HG03159 (cell line): ENCODE results near the gene MKNK2.
A peak's percentile ranks its signal among the peaks of the same experiment; 100 is the strongest.
"Not testable (repeated sequence)": the region's sequence is repeated elsewhere in the genome, so short reads cannot be mapped to it uniquely, and the experiment has no call there.

ENCODE experiments used
- ATAC-seq: cut with Tn5 transposase; IDR thresholded peaks from one replicate; pipeline ENCODE4 v1.9.1; 2021; ENCODE audit warnings: mild to moderate bottlenecking, moderate library complexity; ENCODE audit not compliant: unreplicated experiment

Gene MKNK2

DNA sequence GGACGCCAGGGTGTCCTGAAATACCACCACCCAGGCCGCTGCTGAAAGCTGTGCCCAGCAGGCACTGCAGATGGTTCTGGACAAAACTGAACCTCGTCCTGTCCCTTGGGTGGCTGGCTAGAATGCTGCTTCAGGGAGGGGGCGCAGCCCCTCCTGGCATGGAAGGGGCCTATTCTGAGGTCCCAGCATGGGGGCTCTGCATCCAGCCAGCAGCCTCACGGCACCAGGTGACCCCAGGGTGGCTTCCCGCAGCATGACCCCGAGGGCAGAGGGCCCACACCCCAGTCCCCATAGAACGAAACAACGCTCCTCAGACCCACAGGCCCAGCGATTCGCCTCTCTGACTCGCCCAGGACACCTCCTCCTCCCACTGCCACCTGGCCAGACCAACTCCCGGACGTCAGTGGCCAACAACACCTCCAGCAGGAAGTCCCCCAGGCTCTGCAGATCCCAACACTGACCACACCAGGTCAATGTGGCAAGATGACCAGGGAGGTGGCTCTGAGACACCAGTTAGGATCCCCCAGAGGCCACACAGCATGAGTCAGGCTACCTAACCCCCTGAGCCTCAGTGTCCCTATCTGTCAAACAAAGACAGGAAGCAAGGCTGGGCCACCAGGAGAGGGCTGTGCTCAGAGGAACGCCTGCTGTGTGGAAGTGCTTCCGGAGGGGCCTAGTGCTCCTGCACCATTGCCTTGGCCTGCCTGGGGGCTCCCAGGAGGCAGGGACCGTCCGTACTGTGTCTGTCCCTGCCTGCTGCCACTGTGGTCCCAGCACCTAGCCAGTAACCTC is 6.1 kb downstream of the MKNK2 start:
- no peak for ATAC-seq

DNA sequence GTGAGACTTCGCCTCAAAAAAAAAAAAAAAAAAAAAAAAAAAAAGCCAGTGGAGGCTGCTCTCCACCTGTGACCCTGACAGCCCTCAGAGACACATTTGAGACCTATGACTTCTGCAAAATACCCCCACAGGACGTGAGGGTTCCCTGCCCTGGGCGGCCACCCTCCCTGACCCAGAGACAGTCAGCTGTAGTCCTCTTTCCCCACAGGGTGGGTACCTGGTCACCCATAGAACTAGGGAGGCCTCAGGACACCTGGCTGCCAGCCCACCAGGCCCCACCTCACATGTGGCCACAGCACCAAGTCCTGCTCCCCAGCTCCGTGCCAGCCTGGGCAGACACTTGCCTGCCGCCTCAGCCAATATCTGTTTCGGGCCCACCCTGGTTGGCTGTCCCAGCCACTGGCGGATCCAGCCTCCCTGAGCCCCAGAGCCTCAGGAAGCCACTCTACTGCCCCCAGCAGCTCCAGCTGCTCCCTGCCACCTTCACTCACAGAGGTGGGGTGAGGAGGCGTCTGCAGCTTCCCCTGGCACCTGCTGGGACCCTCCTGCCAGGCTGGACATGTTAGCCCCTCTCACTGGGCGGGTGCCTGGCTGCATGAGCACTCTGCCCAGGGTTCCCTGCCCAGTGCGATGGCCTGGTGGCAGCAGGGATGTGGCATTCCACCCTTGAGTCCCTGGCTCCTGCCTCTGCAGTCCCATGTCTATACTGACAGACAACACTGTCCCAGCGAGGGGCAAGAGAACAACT is 6.9 kb downstream of the MKNK2 start:
- no peak for ATAC-seq

DNA sequence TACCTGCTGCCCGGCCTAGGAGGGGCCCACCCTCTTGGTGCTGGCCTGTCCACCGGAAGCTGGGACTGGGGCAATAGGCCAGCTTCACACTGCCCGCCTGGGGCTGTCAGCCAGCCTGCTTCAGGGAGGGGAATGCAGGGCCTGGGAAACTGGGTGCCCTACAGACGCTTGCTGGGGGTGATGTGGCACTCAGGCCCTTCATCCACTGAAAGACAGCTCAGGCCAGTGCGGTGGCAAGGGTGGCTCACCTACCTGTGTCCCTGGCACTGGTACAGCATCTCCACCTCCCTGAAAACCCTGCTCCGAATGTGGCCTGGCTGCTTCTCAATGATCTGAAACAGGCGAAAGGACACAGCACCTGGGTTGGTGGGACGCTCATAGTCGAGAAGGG is 7.8 kb downstream of the MKNK2 start:
- no peak for ATAC-seq

DNA sequence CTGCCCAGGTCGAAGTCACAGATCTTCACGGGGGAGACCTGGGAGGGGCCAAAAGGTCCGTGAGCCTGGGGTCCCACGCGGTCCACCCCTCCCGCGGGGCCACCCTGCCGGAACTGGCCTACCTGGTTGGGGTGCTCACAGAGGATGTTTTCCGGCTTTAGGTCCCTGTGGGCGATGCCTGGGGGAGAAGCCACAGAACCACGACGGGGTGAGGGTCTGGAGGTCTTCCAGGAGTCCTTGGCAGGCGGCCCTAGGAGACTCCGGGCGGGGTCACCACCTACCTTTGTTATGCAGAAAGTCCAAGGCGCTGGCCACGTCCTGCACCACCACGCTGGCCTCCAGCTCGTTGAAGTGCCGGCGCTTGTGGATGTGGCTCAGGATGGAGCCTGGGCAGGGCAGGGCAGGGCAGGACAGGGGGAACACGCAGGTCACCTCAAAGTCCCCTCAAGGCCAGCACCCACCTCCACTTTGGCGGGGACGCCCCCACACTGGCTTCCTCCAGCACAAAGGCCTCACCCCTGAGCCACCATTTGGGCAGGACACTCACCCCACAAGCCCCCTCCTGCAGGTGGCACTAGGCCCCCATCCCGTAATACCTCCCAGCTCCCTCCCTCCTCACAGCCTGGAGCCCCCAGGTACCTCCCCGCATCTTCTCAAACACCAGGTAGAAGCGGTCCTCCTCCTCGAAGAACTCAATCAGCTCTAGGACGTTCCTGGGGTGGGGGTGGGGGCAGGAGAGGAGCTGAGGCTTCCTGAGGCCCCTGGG is 8.4 kb downstream of the MKNK2 start:
- no peak for ATAC-seq

DNA sequence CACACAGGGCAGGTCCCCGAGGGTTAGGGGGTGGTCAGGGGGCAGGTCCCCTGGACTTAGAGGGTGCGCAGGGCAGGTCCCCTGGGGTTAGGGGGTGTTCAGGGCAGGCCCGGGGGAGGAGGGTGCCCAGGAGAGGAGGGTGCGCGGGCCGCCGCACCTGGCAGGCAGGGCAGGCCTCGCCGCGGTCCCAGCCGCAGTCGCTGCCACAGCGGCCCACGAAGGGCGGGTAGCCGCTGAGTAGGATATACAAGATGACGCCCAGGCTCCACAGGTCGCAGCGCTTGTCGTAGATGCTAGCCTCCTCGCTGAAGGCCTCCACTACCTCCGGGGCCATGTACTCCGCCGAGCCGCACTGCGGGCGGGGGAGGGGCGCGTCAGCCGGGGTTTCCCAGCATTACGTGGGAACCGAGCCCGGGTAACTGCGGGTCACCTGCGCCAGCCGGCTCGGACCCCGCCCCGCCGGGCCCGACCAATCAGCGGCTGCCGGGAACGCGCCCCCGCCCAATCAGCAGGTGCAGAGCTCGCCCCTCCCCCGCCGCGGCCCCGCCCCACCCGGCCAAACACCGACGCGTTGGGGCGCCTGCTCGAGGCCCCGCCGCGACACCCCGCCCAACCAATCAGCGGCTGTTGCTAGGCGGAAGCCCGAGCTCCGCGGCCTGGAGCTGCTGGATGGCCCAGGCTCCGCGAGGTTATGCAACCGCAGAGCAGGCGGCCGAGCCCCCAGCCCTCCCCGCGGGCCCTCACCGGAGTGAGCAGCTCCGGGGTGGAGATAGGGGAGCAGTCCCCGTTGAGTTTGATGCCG is 9.2 kb downstream of the MKNK2 start:
- peak; percentile 68 for ATAC-seq

DNA sequence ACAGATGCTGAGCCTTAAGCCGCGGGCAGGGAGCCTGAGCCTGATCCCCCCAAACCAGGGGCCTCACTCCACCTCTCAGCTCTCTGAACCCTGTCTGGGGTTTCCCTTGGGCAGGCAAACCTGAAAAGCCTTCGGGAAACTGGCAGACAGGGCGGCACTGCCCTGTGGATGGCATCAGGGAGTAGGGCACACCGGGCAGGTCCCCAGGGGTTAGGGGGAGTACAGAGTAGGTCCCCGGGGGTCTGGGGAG is 9.7 kb downstream of the MKNK2 start:
- no peak for ATAC-seq

DNA sequence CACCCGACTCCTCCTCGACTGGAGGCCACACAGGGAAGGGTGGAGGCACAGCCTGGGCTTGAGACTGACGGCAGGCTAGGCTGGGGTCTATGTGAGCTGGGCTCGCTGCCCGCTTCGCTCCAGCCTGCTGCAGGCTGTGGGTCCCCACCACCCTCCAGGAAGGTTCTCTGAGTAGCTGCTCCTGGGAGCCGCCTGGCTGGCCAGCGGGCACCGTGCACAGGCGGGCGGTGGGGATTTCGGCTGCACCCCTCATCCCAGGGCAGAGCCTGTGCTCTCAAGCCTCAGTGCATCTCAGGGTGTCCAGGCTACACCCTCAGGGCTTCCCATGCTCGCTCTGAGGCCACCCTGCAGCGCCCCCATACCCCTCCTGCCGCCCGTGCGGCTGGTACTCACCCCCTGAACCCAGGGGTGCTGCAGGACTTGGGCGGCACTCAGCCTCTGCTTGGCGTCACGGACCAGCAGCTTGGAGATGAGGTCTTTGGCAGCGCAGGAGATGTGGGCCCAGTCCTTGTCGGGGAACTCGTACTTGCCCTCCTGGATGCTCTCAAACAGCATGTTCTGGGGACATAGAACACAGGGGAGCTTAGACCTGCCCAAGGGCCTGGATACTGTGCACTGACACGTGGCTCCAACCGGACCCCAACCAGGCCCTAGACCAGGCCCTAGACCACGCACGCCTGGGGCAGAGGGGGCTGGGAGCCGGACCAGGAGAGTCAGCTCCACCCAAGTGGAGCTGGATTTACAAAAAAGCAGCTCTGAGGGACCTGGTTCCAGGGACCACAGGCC is 10.2 kb downstream of the MKNK2 start:
- no peak for ATAC-seq

DNA sequence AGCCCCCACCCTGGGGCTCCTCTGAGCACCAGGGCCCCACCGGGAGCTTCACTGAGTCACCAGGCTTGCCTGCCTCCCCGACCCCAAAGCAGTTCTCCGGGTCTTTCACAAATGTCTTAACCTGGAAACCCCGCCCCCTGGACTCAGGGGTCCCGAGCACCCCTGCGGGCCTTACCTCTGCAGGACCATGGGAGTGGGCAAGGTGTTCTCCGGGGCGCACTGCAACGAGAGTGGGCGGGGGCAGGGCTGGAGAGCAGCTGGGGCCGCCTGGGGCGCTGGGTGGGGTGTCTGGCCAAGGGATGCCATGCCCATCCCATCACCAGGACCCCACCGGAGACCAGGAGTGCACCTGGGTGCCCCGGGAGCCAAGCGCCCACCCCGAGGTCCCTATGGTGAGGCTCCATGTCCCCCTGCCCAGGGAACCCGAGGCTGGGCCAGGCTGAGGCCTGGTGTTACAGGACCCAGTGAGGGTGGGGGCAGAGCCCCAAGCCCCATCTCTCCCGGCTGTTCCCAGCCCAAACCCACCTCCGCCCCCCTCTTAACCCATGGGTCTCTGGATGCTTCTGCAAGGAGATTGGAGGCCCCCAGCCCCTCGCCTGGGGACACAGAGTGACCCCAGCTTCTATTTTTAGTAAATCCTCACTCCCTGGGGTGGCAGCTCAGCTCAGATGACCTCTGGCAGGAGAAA is 10.9 kb downstream of the MKNK2 start:
- ATAC-seq = no peak

DNA sequence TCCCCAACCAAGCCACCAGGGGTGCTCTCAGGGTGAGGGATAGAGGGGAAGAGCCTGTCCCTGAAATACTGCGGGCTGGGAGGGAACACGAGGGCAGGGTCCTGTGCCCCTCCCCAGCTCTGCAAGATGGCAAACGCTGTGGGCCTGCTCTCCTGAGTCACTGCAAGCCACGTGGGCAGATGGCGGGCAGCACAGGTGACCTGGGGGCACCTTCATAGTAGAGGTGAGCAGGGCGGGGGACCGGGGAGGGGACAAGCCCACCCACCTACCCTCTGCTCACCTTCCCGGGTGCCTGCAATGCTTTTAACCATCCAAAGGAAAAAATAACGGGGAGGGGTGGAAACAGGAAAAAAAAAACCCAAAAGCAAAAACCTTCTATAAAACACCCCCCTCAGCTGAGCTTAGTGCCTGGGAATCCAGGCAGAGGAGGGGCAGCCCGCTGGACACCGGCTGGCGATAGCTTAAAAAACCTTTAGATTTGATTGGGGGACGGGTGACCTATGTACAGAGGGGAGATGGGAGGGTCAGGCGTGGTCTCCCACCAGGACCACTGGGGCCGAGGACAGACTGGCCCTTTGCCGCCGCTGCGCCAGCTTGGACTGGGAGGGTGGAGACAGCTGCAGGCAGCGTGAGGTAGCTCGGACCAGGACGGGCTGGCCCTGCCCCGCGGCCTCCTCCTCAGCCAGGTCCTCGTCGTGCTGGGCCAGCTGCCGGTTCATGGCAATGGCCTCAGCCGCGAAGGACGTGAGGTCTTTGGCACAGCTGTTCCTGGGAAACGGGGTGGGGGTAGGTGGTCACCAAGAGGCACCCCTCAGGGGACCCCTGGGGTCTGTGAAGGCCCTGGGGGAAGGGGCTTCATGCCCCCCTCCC is 11.7 kb downstream of the MKNK2 start:
- ATAC-seq = no peak

DNA sequence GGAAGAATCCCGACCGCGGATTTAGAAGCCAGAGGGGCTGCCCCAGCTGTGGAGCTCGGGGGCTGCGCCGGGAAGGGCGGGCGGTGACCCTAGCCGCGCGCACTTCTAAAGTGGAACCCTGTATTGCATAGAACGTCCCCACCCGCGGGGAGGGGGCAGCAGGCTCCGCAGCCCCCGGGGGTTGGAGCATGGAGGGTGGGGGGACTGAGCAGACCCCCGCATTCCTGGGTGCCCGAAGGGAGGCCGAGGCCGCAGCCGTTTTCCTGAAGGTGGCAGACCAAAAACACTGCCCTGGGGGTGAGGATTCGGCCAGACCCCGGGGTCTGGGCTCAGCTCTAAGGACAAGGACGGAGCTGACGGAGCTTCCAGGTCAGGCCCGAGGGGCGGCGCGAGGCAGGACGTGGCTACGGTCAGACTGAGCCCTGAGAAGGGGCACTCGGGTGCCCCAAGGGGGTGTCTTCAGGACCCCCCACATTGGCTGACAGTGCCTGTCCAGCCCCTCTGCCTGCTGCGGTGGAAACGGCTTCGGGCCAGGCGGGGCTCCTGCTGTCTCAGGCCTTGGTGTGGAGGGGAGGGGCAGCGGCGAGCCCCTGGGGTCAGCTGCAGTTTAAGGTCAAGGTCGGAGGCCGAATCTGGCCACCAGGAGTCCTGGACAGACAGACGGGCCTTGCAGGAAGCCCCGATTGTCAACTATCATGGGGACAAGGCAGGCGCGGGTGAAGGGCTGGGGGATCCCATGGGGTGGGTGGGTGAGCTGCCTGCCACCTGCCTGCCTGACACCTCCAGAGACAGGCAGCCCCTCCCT is 12.6 kb downstream of the MKNK2 start:
- no peak for ATAC-seq

DNA sequence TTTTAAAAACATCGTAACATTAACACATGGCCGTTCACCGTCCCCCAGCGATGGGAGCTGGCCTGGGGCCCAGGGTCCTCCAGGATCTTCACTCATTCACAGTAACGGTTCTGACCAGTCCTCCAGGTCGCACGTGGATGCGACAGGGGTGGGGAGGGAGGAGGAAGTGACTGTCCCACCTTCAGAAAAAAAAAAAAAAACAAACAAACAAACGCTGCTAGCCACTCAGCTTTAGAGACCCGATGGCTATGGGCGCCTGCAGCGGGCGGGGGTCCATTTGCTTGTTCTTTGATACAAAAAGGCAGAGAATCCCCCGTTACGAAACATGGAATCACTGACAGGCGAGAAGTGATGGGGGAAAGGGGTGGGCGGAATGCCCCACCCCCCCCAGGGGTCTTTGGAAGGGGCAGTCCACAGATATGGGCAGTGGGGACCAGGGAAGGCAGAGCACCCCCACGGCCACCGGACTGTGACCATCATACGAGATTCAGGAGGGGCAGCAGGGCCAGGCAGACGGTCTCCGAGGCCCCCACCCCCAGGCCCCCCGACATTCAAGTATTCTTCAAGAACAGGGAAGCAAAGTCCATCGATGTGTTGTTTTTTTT is 13.3 kb downstream of the MKNK2 start:
- ATAC-seq = no peak

DNA sequence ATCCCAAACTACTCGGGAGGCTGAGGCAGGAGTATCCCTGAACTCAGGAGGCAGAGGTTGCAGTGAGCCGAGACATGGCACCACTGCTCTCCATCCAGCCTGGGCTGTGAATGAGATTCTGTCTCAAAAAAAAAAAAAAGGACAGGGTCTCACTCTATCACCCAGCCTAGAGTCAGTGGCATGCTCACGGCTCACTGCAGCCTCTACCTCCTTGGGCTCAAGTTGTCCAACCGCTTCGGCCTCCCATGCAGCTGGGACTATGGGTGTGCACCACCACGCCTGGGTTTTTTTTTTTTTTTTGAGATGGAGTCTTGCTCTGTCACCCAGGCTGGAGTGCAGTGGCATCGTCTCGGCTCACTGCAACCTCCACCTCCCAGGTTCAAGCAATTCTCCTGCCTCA is 14.6 kb downstream of the MKNK2 start:
- ATAC-seq = no peak

DNA sequence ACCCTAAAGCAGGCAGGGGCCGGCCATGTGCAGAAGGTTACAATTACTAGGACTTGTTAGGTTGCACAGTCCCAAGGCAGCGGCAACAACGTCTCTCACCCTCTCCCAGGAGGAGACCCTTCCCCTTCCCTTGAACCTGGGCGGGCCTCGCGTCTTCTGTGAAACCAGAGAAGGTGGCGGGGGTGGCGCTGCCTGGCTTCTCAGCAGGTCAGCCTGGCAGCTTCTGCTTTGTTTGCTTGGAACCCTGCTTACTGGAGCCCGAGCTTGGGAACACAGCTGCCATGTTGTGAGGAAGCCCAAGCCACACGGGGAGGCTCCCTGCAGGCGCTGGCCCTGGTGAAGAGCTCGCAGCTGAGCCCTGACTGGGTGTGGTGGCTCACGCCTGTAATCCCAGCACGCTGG is 15.5 kb downstream of the MKNK2 start:
- no peak for ATAC-seq

DNA sequence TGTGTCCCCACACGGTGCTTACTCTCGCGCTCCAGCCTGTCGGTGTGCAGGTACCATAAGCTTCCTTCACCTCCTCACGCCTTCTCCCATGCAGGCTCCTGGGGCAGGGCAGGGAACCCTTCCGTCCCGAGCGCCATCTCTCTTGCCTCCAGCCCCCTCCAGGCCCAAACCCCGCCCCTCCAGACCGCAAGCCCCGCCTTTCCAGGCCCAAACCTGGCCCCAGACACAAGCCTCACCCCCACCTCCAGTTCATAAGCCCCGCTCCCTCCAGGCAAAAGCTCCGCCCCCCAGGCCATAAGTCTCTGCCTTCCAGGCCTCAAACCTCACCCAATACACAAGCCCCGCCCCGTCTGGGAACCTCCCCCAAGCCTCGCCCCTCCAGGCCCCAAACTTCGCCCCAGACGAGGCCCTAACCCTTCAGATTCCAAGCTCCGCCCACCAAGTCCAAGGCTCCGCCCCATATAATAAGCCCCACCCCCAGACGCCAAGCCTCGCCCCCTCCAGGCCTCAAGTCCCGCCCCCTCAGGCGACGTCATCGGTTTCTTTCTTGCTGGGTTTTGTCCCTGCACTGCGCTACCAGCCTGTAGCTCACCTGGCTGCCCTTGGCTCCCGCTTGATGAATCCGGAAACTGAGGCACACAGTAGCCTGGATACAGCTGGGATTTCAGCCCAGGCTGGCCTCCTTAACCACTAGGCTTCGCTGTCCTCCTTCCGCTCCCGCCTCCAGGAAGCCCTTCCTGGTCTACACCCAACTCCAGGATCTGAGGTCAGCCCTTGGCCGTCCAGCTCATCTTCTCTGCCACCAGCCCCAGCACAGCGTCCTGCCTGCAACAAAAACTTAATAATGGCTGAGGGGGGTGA is 16.1 kb downstream of the MKNK2 start:
- ATAC-seq = no peak

DNA sequence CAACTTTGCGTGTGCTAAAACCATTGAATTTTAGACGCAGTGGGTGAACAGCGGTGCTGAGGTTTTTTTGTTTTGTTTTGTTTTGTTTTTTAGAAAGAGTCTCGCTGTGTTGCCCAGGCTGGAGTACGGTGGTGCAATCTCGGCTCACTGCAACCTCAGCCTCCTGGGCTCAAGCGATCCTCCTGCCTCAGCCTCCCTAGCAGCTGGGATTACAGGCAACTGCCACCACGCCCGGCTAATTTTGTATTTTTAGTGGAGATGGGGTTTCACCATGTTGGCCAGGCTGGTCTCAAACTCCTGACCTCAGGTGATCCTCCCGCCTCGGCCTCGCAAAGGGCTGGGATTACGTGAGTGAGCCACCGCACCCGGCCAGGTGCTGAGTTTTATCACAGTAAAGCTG is 16.8 kb downstream of the MKNK2 start:
- not testable (repeated sequence) for ATAC-seq

DNA sequence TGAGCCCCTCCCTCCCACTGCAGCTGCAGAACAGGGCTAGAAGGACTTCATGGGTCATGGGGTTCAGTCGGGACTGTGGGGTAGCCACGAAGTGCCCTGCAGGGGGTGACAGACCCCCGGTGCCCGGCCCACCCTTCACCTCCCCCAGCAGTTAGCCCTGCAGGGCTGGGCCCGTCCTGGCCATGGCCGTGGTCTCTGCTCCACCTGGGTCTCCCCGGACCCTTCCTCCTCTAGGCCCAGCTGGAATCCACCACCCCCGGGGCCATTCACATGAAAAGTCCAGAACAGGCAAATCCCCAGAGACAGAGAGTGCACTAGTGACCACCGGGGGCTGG is 17.3 kb downstream of the MKNK2 start:
- ATAC-seq = no peak
